K562 (cell line): ENCODE measurements around the gene CRKL. TPM values are rescaled to one million over a fixed set of nuclear protein-coding genes. Genes with fewer than 3 reads are reported as not detected.

ENCODE experiments used
- ATAC-seq: fragments of 200-7000 bp; cut with Tn5 transposase; 3 replicates; pipeline ENCODE4 v1.9.1; 2020; ENCODE audit warnings: moderate library complexity
- BruUV-seq: library from RNA; stranded (reverse); fragments of 400-500 nt; replicated peaks from 2 replicates; lab custom pipeline; 2021; lab: Mats Ljungman, UMichigan
- CTCF ChIA-PET: fragments of 300-600 bp; formaldehyde crosslinking; extraction: SDS; loops from one replicate; lab custom pipeline; 2021; ENCODE audit warnings: low intra/inter-chr PET ratio; lab: Yijun Ruan, JAX
- POLR2A ChIA-PET: fragments of 300-600, 350-650 bp; sonication (Branson Sonifier 250); formaldehyde crosslinking; extraction: SDS; loops from one replicate; lab custom pipeline; 2021; ENCODE audit warnings: antibody characterized with exemption, inconsistent platforms; lab: Yijun Ruan, JAX
- DNase-seq, 4 experiments: peaks; one replicate each; pipeline versions ENCODE4 v3.0.0 to v3.0.0-alpha.2; 2011 to 2018; ENCODE audit warnings: low spot score in 3 of 4, mixed read lengths in 3 of 4; ENCODE audit errors: extremely low read depth in 1 of 4
- FAIRE-seq: peaks from 2 replicates; lab custom pipeline; 2011; peaks lifted over from hg19 to GRCh38; lab: Jason Lieb, UNC
- H2AFZ ChIP-seq: 2 replicates; pipeline ENCODE4 v1.6.0; 2011; ENCODE audit warnings: low read depth, low read length, control low read depth, inconsistent platforms
- H3K27ac ChIP-seq: fragments of 200-600 bp; 3 replicates; pipeline ENCODE4 v1.8.0; 2011; ENCODE audit warnings: low read depth, mild to moderate bottlenecking, control low read depth, inconsistent platforms, low read length, moderate library complexity, mixed read lengths; ENCODE audit errors: extremely low read depth
- H3K27me3 ChIP-seq, 2 experiments: fragments of 300-600 bp in 1 of 2; 2 replicates in 1 of 2; 3 replicates in 1 of 2; pipeline versions ENCODE4 v1.6.0 to v1.8.0; 2011; ENCODE audit warnings: inconsistent platforms in 2 of 2, low read length in 2 of 2, mild to moderate bottlenecking in 1 of 2, mixed read lengths in 1 of 2, moderate library complexity in 1 of 2; ENCODE audit not compliant: control insufficient read depth in 2 of 2, insufficient read depth in 2 of 2
- H3K36me3 ChIP-seq: fragments of 300-600 bp; 3 replicates; pipeline ENCODE4 v1.8.0; 2011; ENCODE audit warnings: mild to moderate bottlenecking, low read length, inconsistent platforms; ENCODE audit not compliant: control insufficient read depth, insufficient read depth
- H3K4me1 ChIP-seq, 2 experiments: fragments of 200-600 bp in 1 of 2; replicated peaks in 1 of 2; 2 replicates in 1 of 2; 3 replicates in 1 of 2; pipeline versions ENCODE4 v1.5.1 to v1.8.0; 2011; ENCODE audit warnings: inconsistent platforms in 2 of 2, low read length in 2 of 2, mild to moderate bottlenecking in 1 of 2, mixed read lengths in 1 of 2, moderate library complexity in 1 of 2; ENCODE audit not compliant: control insufficient read depth in 2 of 2, insufficient read depth in 2 of 2
- H3K4me2 ChIP-seq: 2 replicates; pipeline ENCODE4 v1.6.1; 2011; ENCODE audit warnings: low read length, control low read depth, inconsistent platforms, mixed read lengths; ENCODE audit not compliant: insufficient read depth
- H3K4me3 ChIP-seq: fragments of 200-600 bp; sonication (generic), shearing (Covaris generic); 2 replicates; pipeline ENCODE4 v1.5.1; 2016; ENCODE audit warnings: control low read depth, inconsistent platforms
- H3K79me2 ChIP-seq: fragments of 200-600 bp; 3 replicates; pipeline ENCODE4 v1.8.0; 2011; ENCODE audit warnings: low read length, inconsistent platforms; ENCODE audit not compliant: control insufficient read depth, insufficient read depth
- H3K9ac ChIP-seq, 2 experiments: 2 replicates each; pipeline versions ENCODE4 v1.6.0 to v1.6.1; 2011; ENCODE audit warnings: low read depth in 2 of 2, low read length in 2 of 2, control low read depth in 1 of 2, inconsistent platforms in 1 of 2, mild to moderate bottlenecking in 1 of 2, mixed read lengths in 1 of 2; ENCODE audit not compliant: insufficient read depth in 1 of 2
- H3K9me1 ChIP-seq: one replicate; pipeline ENCODE4 v1.6.0; 2011; ENCODE audit warnings: inconsistent platforms, mild to moderate bottlenecking, low read length, moderate library complexity; ENCODE audit not compliant: control insufficient read depth, insufficient read depth
- H3K9me3 ChIP-seq: replicated peaks from 2 replicates; pipeline ENCODE4 v1.5.1; 2011; ENCODE audit warnings: low read depth, low read length, inconsistent platforms; ENCODE audit not compliant: control insufficient read depth, insufficient read depth
- H4K20me1 ChIP-seq: replicated peaks from 2 replicates; pipeline ENCODE4 v1.6.1; 2011; ENCODE audit warnings: low read length, inconsistent platforms, mixed read lengths; ENCODE audit not compliant: control insufficient read depth, insufficient read depth
- ATF1 ChIP-seq, 2 experiments: fragments of 450-650 bp in 1 of 2; IDR thresholded peaks; 2 replicates each; pipeline ENCODE4 v1.6.1; 2016; ENCODE audit warnings: missing compliant biosample characterization in 1 of 2, missing genetic modification characterization in 1 of 2
- E2F6 ChIP-seq, 2 experiments: IDR thresholded peaks; 2 replicates each; pipeline ENCODE4 v1.6.1; 2011; ENCODE audit warnings: borderline replicate concordance in 1 of 2, control low read depth in 1 of 2, low read depth in 1 of 2, low read length in 1 of 2, mild to moderate bottlenecking in 1 of 2, mixed read lengths in 1 of 2, moderate library complexity in 1 of 2; ENCODE audit not compliant: insufficient read depth in 1 of 2, insufficient read length in 1 of 2, poor library complexity in 1 of 2, severe bottlenecking in 1 of 2; ENCODE audit errors: extremely low read depth in 1 of 2
- HMGXB4 ChIP-seq: sonication (generic); formaldehyde crosslinking; IDR thresholded peaks from 2 replicates; pipeline ENCODE4 v1.8.1; 2023; ENCODE audit warnings: mild to moderate bottlenecking, missing genetic modification reagents
- LARP7 ChIP-seq: fragments of 450-650 bp; IDR thresholded peaks from 2 replicates; pipeline ENCODE4 v1.6.1; 2016
- LCOR ChIP-seq: sonication (generic); formaldehyde crosslinking; IDR thresholded peaks from 2 replicates; pipeline ENCODE4 v1.8.0; 2022; ENCODE audit warnings: mild to moderate bottlenecking, missing genetic modification reagents
- MCM5 ChIP-seq: fragments of 450-650 bp; IDR thresholded peaks from 2 replicates; pipeline ENCODE4 v1.6.1; 2016; ENCODE audit warnings: low read depth
- PATZ1 ChIP-seq: fragments of 250-450 bp; sonication (Bioruptor Pico); IDR thresholded peaks from 2 replicates; pipeline ENCODE4 v1.5.0; 2020; ENCODE audit warnings: mild to moderate bottlenecking, borderline replicate concordance
- RBBP5 ChIP-seq: fragments of 200-600 bp; sonication (generic); IDR thresholded peaks from 2 replicates; pipeline ENCODE4 v1.6.1; 2012; ENCODE audit warnings: borderline replicate concordance, mild to moderate bottlenecking, low read length, control low read depth, inconsistent platforms; ENCODE audit not compliant: insufficient read depth, poor library complexity, severe bottlenecking
- RNF2 ChIP-seq: sonication (generic); IDR thresholded peaks from 2 replicates; pipeline ENCODE4 v1.6.1; 2016
- STAG1 ChIP-seq: sonication (generic); formaldehyde crosslinking; IDR thresholded peaks from 2 replicates; pipeline ENCODE4 v1.5.0; 2020; ENCODE audit warnings: missing genetic modification reagents, borderline replicate concordance
- TRIM24 ChIP-seq, 2 experiments: fragments of 450-650 bp; IDR thresholded peaks; 2 replicates each; pipeline ENCODE4 v1.6.1; 2016
- VEZF1 ChIP-seq: fragments of 200-800 bp; sonication (Bioruptor generic); IDR thresholded peaks from 2 replicates; pipeline ENCODE4 v1.6.1; 2017; ENCODE audit warnings: missing genetic modification characterization, missing compliant biosample characterization
- WHSC1 ChIP-seq: IDR thresholded peaks from one replicate; pipeline ENCODE4 v1.6.1; 2012; ENCODE audit warnings: low read length, control low read depth, inconsistent platforms
- XRCC3 ChIP-seq: fragments of 450-650 bp; IDR thresholded peaks from 2 replicates; pipeline ENCODE4 v1.6.1; 2017; ENCODE audit warnings: mild to moderate bottlenecking, moderate library complexity
- ZBTB12 ChIP-seq: fragments of 250-450 bp; sonication (Bioruptor Pico); IDR thresholded peaks from 2 replicates; pipeline ENCODE4 v1.4.0; 2020
- WGBS: fragments of 100-300 bp; shearing (Covaris generic); methylation state at CpG from one replicate; pipeline ENCODE4 v1.1.6; 2016; ENCODE audit warnings: low coverage, mixed read lengths; ENCODE audit not compliant: insufficient coverage; ENCODE audit errors: missing lambda C conversion rate; 5-methylcytosine and 5-hydroxymethylcytosine counted together
- in situ Hi-C: fragments of 300-500 bp; cut with MboI; formaldehyde crosslinking; loops from 4 replicates; pipeline ENCODE4 v1.15.0; 2018; ENCODE audit warnings: inconsistent platforms, mixed read lengths
- intact Hi-C: fragments of 100-400 bp; cut with micrococcal nuclease; formaldehyde crosslinking; loops from 2 replicates; pipeline ENCODE4 v1.14.2; 2022
- polyA plus RNA-seq, 8 experiments: library from polyadenylated mRNA; depleted of rRNA in 4 of 8; stranded (reverse) in 5 of 8; unstranded in 3 of 8; fragments of >200 nt; fragmentation: Nextera tagmentation in 2 of 8; fragmentation: Illumina TruSeq in 1 of 8; extraction: Ambion mirVana in 2 of 8; extraction: Trizol in 1 of 8; gene quantifications; 2 replicates each; pipeline versions ENCODE4 v1.2.1 to v1.2.3, GENCODE V29; 2011 to 2014; ENCODE audit warnings: inconsistent platforms in 1 of 8, missing spikeins in 1 of 8
- total RNA-seq, 7 experiments: library from RNA; depleted of rRNA in 6 of 7; stranded (reverse); fragments of >200 nt in 6 of 7; fragmentation: Illumina TruSeq in 2 of 7; extraction: Trizol in 2 of 7; gene quantifications; 2 replicates each; pipeline versions ENCODE4 v1.2.1 to v1.2.3, GENCODE V29; 2011 to 2021; ENCODE audit warnings: low replicate concordance in 1 of 7

Gene CRKL
- total and polyA plus RNA-seq, 9 of the 15 experiments (the other 6 are each of a cell fraction or from before 2014, with no cell fraction given), result 100 to 263 (median 124) TPM

GRCh38 chr22:20887375-20887774 lies 29.8 kb upstream of the CRKL start:
- CTCF ChIA-PET, result interaction anchor here (3.3 kb wide), 1 partner anchor 30 kb away, joined by 25 read pairs; the partner anchor contains the start of gene CRKL
- 75% methylated on average over 5 of the region's 5 CpGs for WGBS
- FAIRE-seq (no peak), ATAC-seq (no peak), DNase-seq (peak in 3 of 4 experiments; percentile 41 to 52 (median 51))
- no peak overlapping the region for H3K9ac ChIP-seq
- peaks cover 9% of the 10 kb centered on the region for H3K9me1 ChIP-seq
- no peak overlapping the region for H3K4me2 ChIP-seq
- POLR2A ChIA-PET, result interaction anchor here (0.6 to 1.4 kb wide), 3 partner anchors 19 to 83 kb away, joined by 3 to 4 read pairs (median 3); no protein-coding TSS in a partner anchor
- in situ Hi-C loops (no loop called here), intact Hi-C loops (loop anchor here (5.0 kb wide), 1 partner anchor 185 kb away; no protein-coding TSS in a partner anchor)
- H3K4me1 ChIP-seq, result peaks cover 12 to 14% of the 10 kb centered on the region in 2 experiments
- no peaks in the 10 kb centered on the region for H3K79me2 ChIP-seq
- peaks cover 6% of the 10 kb centered on the region; the same call in 1 of the 2 replicates for H4K20me1 ChIP-seq
- no peak overlapping the region for H3K4me3 ChIP-seq
- H3K27me3 ChIP-seq, result no peaks in the 10 kb centered on the region
- H3K27ac ChIP-seq, result no peak overlapping the region
- no peak overlapping the region for H2AFZ ChIP-seq
- no TSS peak for BruUV-seq
- H3K9me3 ChIP-seq, result no peaks in the 10 kb centered on the region
- peaks cover 67% of the 10 kb centered on the region for H3K36me3 ChIP-seq
- TF ChIP-seq LARP7 (0 out of 2 replicates have a peak, but pooled peaks have one; percentile 5), MCM5 (no peak), TRIM24 (IDR thresholded peaks at IDR 0.05) (no peak), ATF1 (CRISPR knock-in tag; IDR thresholded peaks at IDR 0.05) (no peak), ATF1 (tag; IDR thresholded peaks at IDR 0.05) (no peak), ZBTB12 (no peak), RNF2 (no peak), E2F6 (IDR thresholded peaks at IDR 0.05; ENCODE audit: borderline replicate concordance in 1 of 2, extremely low read depth in 1 of 2, insufficient read depth in 1 of 2, insufficient read length in 1 of 2, low read depth in 1 of 2, low read length in 1 of 2, poor library complexity in 1 of 2, severe bottlenecking in 1 of 2) (no peak), HMGXB4 (CRISPR knock-in tag) (peak; percentile 26; the same call in 1 of the 2 replicates), STAG1 (CRISPR knock-in tag) (peak; percentile 11; the same call in 1 of the 2 replicates), LCOR (CRISPR knock-in tag) (no peak), VEZF1 (no peak), WHSC1 (peak; percentile 87), PATZ1 (CRISPR knock-in tag) (no peak), XRCC3 (no peak), RBBP5 (no peak)
